B cell (primary cell): Measurements from ENCODE around the gene ERP27. TPM values are rescaled to one million over a fixed set of nuclear protein-coding genes. Genes with fewer than 3 reads are reported as not detected.

Source experiments
- ATAC-seq: fragments of 200-7000 bp; cut with Tn5 transposase; one replicate; pipeline ENCODE4 v1.10.0; 2021; ENCODE audit warnings: low read depth, mild to moderate bottlenecking, moderate number of reproducible peaks, moderate library complexity
- CTCF ChIA-PET: fragments of 350-600 bp; sonication (Branson Sonifier 250); formaldehyde crosslinking; loops from one replicate; lab custom pipeline; 2021; ENCODE audit warnings: antibody characterized with exemption, inconsistent platforms; lab: Charles Lee
- POLR2A ChIA-PET: fragments of 350-600 bp; sonication (Branson Sonifier 250); formaldehyde crosslinking; loops from one replicate; lab custom pipeline; 2021; ENCODE audit warnings: antibody characterized with exemption; lab: Charles Lee
- DNase-seq: peaks from one replicate; pipeline ENCODE4 v3.0.0; 2013
- H2AFZ ChIP-seq: 2 replicates; pipeline ENCODE4 v1.6.1; 2012; ENCODE audit warnings: mild to moderate bottlenecking, low read depth, low read length; ENCODE audit not compliant: insufficient read depth, poor library complexity, severe bottlenecking
- H3K27ac ChIP-seq, 2 donors: 1 replicate in 1 of 2; 2 replicates in 1 of 2; pipeline ENCODE4 v1.5.1; 2012 to 2013; ENCODE audit warnings: low read length in 2 of 2, mild to moderate bottlenecking in 2 of 2, moderate library complexity in 1 of 2
- H3K27me3 ChIP-seq, 4 experiments: fragments of 200-600 bp in 1 of 4; sonication (generic) in 1 of 4; replicated peaks in 1 of 4; 1 replicate in 2 of 4; 2 replicates in 2 of 4; pipeline versions ENCODE4 v1.6.1 to v1.7.0; 2013 to 2016; ENCODE audit warnings: low read length in 3 of 4, mild to moderate bottlenecking in 2 of 4, mixed read lengths in 1 of 4, moderate library complexity in 1 of 4; ENCODE audit not compliant: insufficient read depth in 4 of 4, control insufficient read depth in 3 of 4; ENCODE audit errors: control extremely low read depth in 1 of 4
- H3K36me3 ChIP-seq, 2 experiments: replicated peaks in 1 of 2; 1 replicate in 1 of 2; 2 replicates in 1 of 2; pipeline versions ENCODE4 v1.6.1 to v1.7.1; 2013; ENCODE audit warnings: low read length in 1 of 2; ENCODE audit not compliant: insufficient read depth in 2 of 2, control insufficient read depth in 1 of 2; ENCODE audit errors: control extremely low read depth in 1 of 2, extremely low read depth in 1 of 2
- H3K4me1 ChIP-seq, 2 donors: fragments of 200-600 bp in 1 of 2; sonication (generic) in 1 of 2; 1 replicate in 1 of 2; 2 replicates in 1 of 2; pipeline versions ENCODE4 v1.5.1 to v1.6.1; 2013 to 2017; ENCODE audit warnings: low read length in 2 of 2; ENCODE audit not compliant: control insufficient read depth in 2 of 2, insufficient read depth in 2 of 2
- H3K4me2 ChIP-seq: replicated peaks from 2 replicates; pipeline ENCODE3; 2012; ENCODE audit warnings: mild to moderate bottlenecking, low read depth, low read length; ENCODE audit not compliant: poor library complexity, severe bottlenecking
- H3K4me3 ChIP-seq, 5 experiments: fragments of 200-600 bp in 1 of 5; sonication (generic) in 1 of 5; 1 replicate in 3 of 5; 2 replicates in 2 of 5; pipeline versions ENCODE4 v1.5.1 to v1.7.0; 2011 to 2016; ENCODE audit warnings: low read length in 4 of 5, mild to moderate bottlenecking in 4 of 5, low read depth in 2 of 5, control low read depth in 1 of 5, moderate library complexity in 1 of 5; ENCODE audit not compliant: insufficient read depth in 1 of 5; ENCODE audit errors: control extremely low read depth in 1 of 5, extremely low read depth in 1 of 5
- H3K79me2 ChIP-seq: fragments of 200-600 bp; sonication (generic); one replicate; pipeline ENCODE4 v1.6.0; 2016; ENCODE audit warnings: low read length; ENCODE audit not compliant: control insufficient read depth, insufficient read depth
- H3K9ac ChIP-seq: fragments of 200-600 bp; sonication (generic); 2 replicates; pipeline ENCODE4 v1.6.1; 2017; ENCODE audit warnings: mild to moderate bottlenecking, low read length, moderate library complexity
- H3K9me3 ChIP-seq, 3 donors: one replicate each; pipeline versions ENCODE4 v1.6.1 to v1.7.1; 2013; ENCODE audit warnings: low read length in 2 of 3; ENCODE audit not compliant: control insufficient read depth in 2 of 3, insufficient read depth in 1 of 3; ENCODE audit errors: control extremely low read depth in 1 of 3
- H4K20me1 ChIP-seq: 2 replicates; pipeline ENCODE4 v1.6.0; 2012; ENCODE audit warnings: mild to moderate bottlenecking, low read length; ENCODE audit not compliant: insufficient read depth, control insufficient read depth, poor library complexity, severe bottlenecking
- H3K27ac Mint-ChIP-seq: one replicate; pipeline ENCODE4 v1.8.0; 2021; ENCODE audit warnings: mixed read lengths
- H3K27me3 Mint-ChIP-seq: one replicate; pipeline ENCODE4 v1.8.0; 2021; ENCODE audit warnings: mixed read lengths
- H3K4me1 Mint-ChIP-seq: one replicate; pipeline ENCODE4 v1.8.0; 2021; ENCODE audit warnings: mixed read lengths
- H3K4me3 Mint-ChIP-seq: one replicate; pipeline ENCODE4 v1.8.0; 2021; ENCODE audit warnings: mixed read lengths
- H3K9me3 Mint-ChIP-seq: one replicate; pipeline ENCODE4 v1.8.0; 2022; ENCODE audit warnings: mixed read lengths; ENCODE audit not compliant: insufficient read depth
- EZH2 ChIP-seq: IDR thresholded peaks from 2 replicates; pipeline ENCODE4 v1.6.1; 2012; ENCODE audit warnings: borderline replicate concordance, low read depth, mild to moderate bottlenecking, moderate library complexity, low read length; ENCODE audit not compliant: insufficient read depth, poor library complexity, severe bottlenecking
- WGBS: methylation state at CpG from one replicate; pipeline ENCODE4 v1.1.5; 2013; ENCODE audit warnings: missing lambda C conversion rate; ENCODE audit not compliant: insufficient coverage; 5-methylcytosine and 5-hydroxymethylcytosine counted together
- intact Hi-C: fragments of 100-400 bp; cut with micrococcal nuclease; formaldehyde crosslinking; loops from one replicate; pipeline ENCODE4 v1.10.0; 2022
- polyA plus RNA-seq: library from polyadenylated mRNA; depleted of rRNA; stranded (reverse); fragments of >200 nt; gene quantifications from 2 replicates; pipeline ENCODE4 v1.2.3, GENCODE V29; 2012
- total RNA-seq, 2 donors: library from RNA; stranded (reverse); fragments of 120-200 nt in 1 of 2; gene quantifications; 1 replicate in 1 of 2; 2 replicates in 1 of 2; pipeline versions ENCODE4 v1.2.3 to v1.2.4, GENCODE V29; 2013 to 2022
- TF ChIP-seq, protein P1 (sequence below): fragments of 200-600 bp; IDR thresholded peaks from one replicate; pipeline ENCODE4 v1.8.0; 2022; ENCODE audit warnings: antibody characterized with exemption, mild to moderate bottlenecking

Gene ERP27
- total and polyA plus RNA-seq, 2 donors (not counting 1 experiment from before 2014, with no cell fraction given) = 7.8 to 9.0 TPM

DNA sequence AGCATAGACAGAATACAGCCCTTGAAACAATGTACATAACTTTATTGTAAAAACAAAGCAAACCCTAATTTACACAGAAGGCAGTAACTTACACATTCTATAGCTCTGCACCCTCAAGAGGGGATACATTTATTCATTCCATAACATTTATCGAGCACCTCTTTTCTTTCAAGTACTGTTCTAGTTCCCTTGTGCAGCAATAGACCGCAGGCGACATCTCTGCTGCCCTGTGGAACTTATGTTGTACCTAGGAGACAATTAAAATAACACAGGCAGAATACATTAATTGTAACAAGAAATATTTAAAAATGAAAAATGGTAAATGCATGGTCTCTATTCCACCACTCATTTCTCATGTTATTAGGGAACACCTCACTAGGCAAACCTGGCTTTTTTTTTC is 24.5 kb upstream of the ERP27 start:
- H3K9me3 Mint-ChIP-seq = no peaks in the 10 kb centered on the region
- TF ChIP-seq EZH2 = no peak
- TF ChIP-seq, protein P1, sequence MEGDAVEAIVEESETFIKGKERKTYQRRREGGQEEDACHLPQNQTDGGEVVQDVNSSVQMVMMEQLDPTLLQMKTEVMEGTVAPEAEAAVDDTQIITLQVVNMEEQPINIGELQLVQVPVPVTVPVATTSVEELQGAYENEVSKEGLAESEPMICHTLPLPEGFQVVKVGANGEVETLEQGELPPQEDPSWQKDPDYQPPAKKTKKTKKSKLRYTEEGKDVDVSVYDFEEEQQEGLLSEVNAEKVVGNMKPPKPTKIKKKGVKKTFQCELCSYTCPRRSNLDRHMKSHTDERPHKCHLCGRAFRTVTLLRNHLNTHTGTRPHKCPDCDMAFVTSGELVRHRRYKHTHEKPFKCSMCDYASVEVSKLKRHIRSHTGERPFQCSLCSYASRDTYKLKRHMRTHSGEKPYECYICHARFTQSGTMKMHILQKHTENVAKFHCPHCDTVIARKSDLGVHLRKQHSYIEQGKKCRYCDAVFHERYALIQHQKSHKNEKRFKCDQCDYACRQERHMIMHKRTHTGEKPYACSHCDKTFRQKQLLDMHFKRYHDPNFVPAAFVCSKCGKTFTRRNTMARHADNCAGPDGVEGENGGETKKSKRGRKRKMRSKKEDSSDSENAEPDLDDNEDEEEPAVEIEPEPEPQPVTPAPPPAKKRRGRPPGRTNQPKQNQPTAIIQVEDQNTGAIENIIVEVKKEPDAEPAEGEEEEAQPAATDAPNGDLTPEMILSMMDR = no peak
- Histone ChIP-seq H3K4me1 (peaks cover 25 to 36% of the 10 kb centered on the region in 2 donors), H2AFZ (peak overlapping the region; percentile 66), H3K9me3 (no peaks in the 10 kb centered on the region), H3K27ac (peak overlapping the region; percentile 68 to 94), H3K9ac (peak overlapping the region; percentile 77), H3K4me3 (peak overlapping the region in 1 of 5 experiments; percentile 72), H4K20me1 (peaks cover 23% of the 10 kb centered on the region), H3K79me2 (peaks cover 55% of the 10 kb centered on the region), H3K4me2 (peak overlapping the region; percentile 82), H3K27me3 (no peaks in the 10 kb centered on the region), H3K36me3 (peaks cover 4 to 11% of the 10 kb centered on the region in 2 experiments)
- DNase-seq (no peak), ATAC-seq (no peak)
- peak overlapping the region; percentile 6 for H3K4me3 Mint-ChIP-seq
- no peaks in the 10 kb centered on the region for H3K27me3 Mint-ChIP-seq
- CTCF ChIA-PET = interaction anchor here (1.0 to 2.6 kb wide), 3 partner anchors 26 to 32 kb away, joined by 3 to 13 read pairs (median 3); no protein-coding TSS in a partner anchor
- POLR2A ChIA-PET = interaction anchor here (0.6 to 1.2 kb wide), 2 partner anchors 31 to 33 kb away, joined by 3 read pairs; no protein-coding TSS in a partner anchor
- peak overlapping the region; percentile 84 for H3K27ac Mint-ChIP-seq
- intact Hi-C loops = loop anchor here (2.0 kb wide), 1 partner anchor 14 kb away; no protein-coding TSS in a partner anchor
- H3K4me1 Mint-ChIP-seq = peaks cover 52% of the 10 kb centered on the region
- WGBS = no CpG with 5 or more reads among the region's 3 CpGs

DNA sequence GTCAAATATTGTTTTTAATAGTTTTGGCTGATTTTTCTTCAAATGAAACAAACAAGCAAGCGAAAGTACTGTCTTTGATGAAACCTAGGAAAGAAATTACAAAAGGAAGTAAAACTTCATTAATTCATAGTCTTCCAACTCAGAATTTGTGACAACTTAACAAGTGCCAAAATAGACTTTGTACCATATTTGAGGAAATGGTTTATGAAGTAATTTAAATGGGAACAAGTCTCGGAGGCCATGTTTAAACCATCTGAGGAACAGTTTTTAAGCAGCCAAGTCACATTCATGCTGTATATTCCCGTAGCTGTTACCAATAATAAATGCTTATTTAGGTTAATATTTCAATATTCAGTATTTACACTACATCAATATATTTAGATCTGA is 23.8 kb upstream of the ERP27 start:
- Mint-ChIP-seq H3K27ac (peak overlapping the region; percentile 98), H3K9me3 (no peaks in the 10 kb centered on the region), H3K4me3 (peak overlapping the region; percentile 97), H3K27me3 (no peaks in the 10 kb centered on the region), H3K4me1 (peaks cover 59% of the 10 kb centered on the region)
- peak overlapping the region; percentile 68 to 94 for H3K27ac ChIP-seq
- CTCF ChIA-PET = interaction anchor here (0.7 to 2.6 kb wide), 3 partner anchors 14 to 33 kb away, joined by 3 to 13 read pairs (median 3); no protein-coding TSS in a partner anchor
- H2AFZ ChIP-seq = peak overlapping the region; percentile 66
- POLR2A ChIA-PET = interaction anchor here (0.6 to 1.2 kb wide), 2 partner anchors 31 to 34 kb away, joined by 3 read pairs; no protein-coding TSS in a partner anchor
- H3K27me3 ChIP-seq = no peaks in the 10 kb centered on the region
- intact Hi-C loops = loop anchor here (2.0 kb wide), 1 partner anchor 13 kb away; no protein-coding TSS in a partner anchor
- peaks cover 32 to 42% of the 10 kb centered on the region in 2 donors for H3K4me1 ChIP-seq
- peaks cover 29% of the 10 kb centered on the region for H4K20me1 ChIP-seq
- no CpG with 5 or more reads among the region's 3 CpGs for WGBS
- H3K36me3 ChIP-seq = peaks cover 4 to 17% of the 10 kb centered on the region in 2 experiments
- TF ChIP-seq, protein P1 = no peak
- no peak for TF ChIP-seq EZH2
- no peaks in the 10 kb centered on the region for H3K9me3 ChIP-seq
- DNase-seq = no peak
- H3K4me3 ChIP-seq = peak overlapping the region; percentile 65 to 99 (median 84)
- peak overlapping the region; percentile 77 for H3K9ac ChIP-seq
- peaks cover 60% of the 10 kb centered on the region for H3K79me2 ChIP-seq
- no peak for ATAC-seq
- peak overlapping the region; percentile 82 for H3K4me2 ChIP-seq
